GOT3 (cell line): ENCODE measurements around the gene AUTS2.

Experiments used
- DNase-seq: peaks from one replicate; lab custom pipeline; 2025; ENCODE audit warnings: mixed read lengths; lab: John Stamatoyannopoulos, UW

AUTS2 gene

GRCh38 chr7:69598081-69598486 is at the start of gene AUTS2:
Gene AUTS2, plus strand, starts transcription at chr7:69598475. Its CDS starts 1,179 bp downstream, at chr7:69599654.
- peak; percentile 45 for DNase-seq

GRCh38 chr7:69550991-69551390 is 47.3 kb upstream of the AUTS2 start:
- DNase-seq = no peak

DNA sequence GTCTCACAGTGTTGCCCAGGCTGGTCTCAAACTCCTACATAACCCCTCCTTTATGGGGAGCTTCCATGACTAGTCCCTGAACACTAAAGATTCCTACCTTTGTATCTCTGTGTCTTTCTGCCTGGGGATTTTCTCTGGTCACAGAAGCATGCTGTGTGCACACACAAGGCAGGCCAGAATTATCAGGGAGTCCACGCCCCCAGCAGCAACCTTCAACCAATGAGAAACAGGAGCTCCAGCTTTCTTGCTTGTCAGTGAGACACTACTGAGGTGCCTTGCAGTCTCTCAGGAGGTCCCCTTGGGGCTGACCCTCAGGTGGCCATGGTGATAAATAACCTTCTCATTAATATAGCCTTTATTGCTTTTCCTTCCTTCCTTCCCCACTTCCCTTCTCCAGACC is 45.1 kb upstream of the AUTS2 start:
- DNase-seq = no peak

GRCh38 chr7:69561266-69561960 is 36.9 kb upstream of the AUTS2 start:
- no peak for DNase-seq

GRCh38 chr7:69564454-69565417 is 33.5 kb upstream of the AUTS2 start:
- DNase-seq = no peak

DNA sequence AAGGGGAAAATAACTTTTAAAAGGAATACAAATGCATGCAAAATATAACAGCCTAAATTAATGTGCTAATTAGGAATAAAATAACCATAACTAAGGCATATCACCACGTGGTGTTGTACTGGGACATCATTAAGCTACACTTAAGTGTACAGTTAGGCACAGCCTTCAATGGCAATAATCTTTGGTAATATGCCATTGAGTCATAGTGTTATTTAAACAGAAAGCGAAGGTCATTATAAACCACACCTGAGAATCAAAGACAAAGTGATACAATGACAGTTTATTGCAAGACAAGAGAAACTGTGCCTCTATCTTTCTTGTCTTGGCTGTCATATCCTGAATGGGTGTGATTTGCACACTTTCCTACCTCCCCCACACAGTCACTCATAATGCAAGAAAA is 30.5 kb upstream of the AUTS2 start:
- DNase-seq = no peak

DNA sequence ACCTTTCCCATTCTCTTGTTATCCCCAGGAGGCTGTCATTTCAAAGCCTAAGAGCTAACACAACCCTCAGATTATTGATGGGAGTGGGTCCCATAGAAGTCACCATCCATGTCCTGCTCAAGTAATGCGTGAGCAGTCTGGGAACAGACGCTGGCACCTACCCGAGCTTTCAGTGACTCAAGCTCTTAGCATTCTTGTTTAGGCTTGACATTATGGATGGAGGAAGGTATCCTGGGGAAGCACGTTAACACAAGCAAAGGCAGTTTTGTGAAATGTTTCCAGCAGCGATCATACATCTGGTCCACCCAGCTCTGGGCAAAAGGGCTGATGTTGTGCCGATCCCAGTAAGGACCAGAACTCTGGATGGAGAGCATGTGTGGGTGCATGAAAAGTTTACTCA is 30.0 kb upstream of the AUTS2 start:
- DNase-seq = no peak

DNA sequence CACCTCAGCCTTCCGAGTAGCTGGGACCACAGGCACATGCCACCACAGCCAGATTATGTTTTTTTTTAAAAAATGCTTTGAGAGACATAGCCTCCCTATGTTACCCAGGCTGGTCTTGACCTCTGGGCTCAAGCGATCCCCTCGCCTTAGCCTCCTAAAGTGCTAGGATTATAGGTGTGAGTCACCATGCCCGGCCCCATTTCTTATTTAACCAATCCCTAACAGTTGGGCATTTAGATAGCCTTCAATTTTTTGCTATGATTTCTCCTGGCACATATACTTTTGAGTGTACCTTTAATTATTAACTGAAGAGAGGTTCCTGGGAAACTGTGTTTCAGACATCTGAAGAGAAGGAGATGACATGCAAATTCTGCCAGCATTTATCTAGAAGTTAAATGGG is 22.6 kb upstream of the AUTS2 start:
- DNase-seq = no peak

DNA sequence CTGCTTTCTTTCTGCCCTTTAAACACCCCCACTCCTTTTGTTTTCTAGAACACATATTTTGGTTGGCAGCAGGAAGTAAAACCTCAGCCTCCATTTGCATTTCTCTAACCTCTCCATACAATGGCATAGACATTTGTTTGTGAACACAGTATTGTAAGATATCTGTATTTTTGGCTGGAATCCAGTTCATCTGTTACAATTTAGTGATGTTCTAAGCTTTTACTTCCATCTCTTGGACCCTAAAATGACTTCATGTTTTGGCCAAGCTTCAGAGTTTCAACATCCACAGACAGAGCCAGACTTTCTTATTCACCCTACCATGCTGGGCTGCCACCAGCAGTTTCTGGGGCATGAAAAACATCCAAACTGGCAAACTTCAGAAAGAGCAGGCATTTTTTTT is 21.1 kb upstream of the AUTS2 start:
- no peak for DNase-seq

DNA sequence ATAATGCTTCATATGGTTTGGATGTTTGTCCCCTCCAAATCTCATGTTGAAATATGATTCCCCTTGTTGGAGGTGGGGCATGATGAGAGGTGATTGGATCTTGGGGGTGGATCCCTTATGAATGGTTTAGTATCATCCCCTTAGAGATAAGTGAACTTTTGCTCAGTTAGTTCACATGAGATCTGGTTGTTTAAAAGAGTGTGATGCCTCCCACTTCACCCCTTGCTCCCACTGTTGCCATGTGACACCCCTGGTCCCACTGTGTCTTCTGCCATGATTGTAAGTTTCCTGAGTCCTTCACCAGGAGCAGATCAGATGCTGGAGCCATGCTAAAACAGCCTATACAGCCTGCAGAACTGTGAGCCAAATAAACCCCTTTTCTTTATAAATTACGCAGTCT is 13.1 kb upstream of the AUTS2 start:
- no peak for DNase-seq

DNA sequence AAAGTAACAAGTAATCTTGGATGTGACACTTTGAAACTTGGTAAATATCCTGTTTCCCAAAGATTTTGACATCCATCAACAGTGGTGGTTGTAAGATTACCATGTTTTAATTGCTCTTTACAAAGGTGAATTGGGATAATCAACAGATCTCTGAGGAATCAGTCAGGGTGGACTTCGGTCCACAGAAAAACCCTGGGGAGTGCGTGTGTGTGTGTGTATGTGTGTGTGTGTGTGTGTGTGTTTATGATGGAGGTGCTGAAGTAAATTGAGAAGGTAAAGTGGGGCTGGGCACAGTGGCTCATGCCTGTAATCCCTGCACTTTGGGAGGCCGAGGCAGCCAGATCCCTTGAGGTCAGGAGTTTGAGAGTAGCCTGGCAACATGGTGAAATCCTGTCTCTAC is 12.0 kb upstream of the AUTS2 start:
- DNase-seq = no peak

DNA sequence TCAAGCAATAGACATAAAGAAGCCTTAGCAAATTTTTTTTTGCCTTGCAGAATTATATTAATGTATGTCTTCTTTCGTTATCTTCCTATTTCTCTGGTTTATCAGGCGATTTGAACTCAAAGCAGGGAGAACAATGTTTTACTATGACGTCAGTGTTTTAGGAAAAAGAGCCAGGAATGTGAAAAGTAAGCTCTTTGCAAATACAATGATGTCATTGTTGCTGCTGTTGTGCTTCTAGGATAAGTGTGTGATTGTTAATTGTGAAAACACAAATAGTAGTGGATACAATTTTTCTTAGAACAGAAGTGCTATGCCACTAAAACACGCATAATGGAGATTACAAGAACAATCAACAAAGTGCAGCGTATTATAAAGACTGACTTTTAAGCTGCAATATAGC is 9.5 kb upstream of the AUTS2 start:
- DNase-seq = no peak

GRCh38 chr7:69591805-69592204 is 6.5 kb upstream of the AUTS2 start:
- no peak for DNase-seq

DNA sequence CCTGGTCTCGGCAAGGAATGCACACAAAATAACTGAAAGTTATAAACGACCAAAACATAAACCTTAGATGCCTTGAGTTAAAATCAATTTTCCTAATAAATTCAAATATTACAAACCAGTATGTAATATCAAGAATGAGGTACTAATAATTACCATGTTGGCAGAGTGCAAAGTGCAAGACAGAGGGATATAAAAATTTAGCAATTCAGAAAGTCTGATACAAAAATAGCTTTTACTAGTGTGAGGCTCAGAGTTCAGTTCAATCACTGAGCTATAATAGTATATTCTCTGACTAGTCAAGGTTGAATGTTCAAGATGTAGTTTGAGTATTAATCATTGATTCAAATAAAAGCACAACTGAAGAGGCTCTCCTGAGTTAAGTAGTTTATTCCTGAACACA is 4.8 kb upstream of the AUTS2 start:
- DNase-seq = no peak

- no peak for DNase-seq
Measured at GRCh38 chr7:69595415-69595814, 2.9 kb upstream of the AUTS2 start.

DNA sequence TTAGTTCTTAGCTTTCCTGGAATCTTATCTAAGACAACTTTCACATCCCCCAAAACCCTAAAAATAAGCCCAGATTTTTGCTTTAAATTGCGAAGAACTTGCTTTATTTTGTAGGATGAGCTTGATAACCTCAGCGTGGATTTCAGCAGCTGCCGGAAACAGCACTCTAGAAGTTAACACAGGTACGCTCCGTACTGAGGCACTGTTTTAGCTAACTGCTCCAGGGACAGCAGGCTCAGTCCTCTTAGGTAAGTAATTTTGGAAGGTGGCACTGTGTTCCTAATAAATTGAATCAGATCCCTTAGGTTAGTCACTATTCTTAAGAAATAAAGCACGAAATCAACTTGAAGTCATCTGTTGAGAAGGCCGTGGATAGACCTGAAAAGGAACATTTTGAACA is 2.2 kb upstream of the AUTS2 start:
- DNase-seq = no peak

DNA sequence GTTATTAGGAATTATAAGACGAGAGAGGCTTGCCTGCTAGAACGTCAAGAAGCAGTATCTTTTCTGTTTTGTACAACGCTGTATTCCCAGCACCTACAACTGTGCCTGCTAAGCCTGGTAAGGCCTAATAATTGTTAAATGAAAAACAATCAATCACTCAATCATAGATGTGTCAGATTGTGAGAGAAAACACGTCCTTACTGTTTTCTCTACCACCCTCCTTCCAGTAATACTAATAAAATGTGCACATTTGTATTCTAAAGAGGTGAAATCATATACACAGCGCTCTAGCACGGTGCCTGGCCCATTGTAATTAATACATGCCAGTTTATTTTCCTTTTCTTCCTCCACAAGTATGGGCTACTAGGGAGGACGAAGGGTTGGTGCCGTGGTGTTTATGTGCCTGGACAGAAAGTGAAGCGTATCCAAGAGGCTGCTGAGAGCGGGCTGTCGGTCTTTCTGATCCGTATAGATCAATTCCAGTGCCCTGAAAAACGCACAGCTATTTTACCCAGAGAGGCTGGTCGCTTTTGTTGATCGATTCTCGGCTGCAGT is 1.5 kb upstream of the AUTS2 start:
- no peak for DNase-seq

GRCh38 chr7:69597278-69598076 is 798 bp upstream of the AUTS2 start:
- no peak for DNase-seq

DNA sequence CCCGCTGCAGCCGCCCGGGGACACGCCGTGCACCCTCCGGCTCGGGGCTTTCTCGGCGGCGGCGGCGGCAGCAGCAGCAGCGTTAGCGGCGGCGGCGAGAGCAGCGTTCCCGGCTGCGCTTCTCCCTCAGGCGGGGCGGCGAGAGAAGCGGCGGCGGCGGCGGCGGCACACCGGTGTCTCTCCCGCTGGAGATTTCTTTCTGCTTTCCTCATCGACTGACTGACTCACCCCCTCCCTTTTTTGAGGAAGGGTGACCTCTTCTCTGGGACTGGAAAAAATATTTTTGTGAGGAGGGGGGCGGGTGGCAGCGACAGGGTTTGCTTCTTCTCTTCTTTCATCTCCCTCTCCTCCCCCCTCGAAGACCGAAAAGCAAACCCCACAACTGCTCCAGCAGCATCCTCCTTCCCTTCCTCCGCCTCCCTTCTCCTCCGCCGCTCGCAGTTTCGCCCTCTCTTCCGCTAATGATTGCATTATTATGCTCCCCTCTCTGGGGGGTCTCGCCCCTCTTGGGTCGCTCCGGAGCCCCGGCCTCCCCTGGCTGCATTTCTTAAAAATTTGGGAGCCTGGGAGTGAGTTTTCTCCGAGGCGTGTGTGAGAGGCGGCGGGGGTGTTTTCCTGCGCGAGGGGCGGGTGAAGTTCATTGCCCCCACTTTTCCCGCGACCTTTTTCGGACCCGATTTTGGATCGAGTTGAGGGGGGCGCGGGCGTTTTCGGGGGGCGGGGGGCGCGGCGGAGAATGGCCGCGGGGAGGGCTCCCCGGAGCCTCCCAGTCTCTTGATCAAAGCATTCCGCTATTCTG is 411 bp downstream of the AUTS2 start:
- DNase-seq = no peak

DNA sequence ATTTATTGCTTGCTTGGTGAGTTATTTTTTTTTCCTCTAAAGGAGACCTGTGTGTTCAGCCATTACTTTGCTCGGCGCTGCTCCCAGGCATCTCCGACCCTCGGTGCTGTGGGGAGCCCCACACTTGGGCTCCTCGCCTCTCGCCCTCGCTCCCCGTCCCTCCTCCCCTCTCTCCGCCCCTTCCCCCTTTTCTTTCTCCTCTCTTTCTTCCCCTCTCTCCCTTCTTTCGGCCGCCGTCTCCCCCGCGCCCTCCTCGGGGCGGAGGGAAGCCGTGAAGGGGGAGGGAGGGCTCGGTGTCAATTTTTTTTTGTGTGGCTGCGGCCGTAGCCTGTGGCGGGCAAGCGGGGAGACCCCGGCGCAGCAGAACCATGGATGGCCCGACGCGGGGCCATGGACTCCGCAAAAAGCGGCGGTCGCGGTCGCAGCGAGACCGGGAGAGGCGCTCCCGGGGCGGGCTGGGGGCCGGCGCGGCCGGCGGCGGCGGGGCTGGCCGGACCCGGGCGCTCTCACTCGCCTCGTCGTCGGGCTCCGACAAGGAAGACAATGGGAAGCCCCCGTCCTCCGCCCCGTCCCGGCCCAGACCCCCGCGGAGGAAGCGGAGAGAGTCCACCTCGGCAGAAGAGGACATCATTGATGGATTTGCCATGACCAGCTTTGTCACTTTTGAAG is 1.1 kb downstream of the AUTS2 start:
- no peak for DNase-seq
